ENCODE measurements around the gene RELN.

Gene RELN

GRCh38 chr7:103766660-103767059 lies 222.8 kb downstream of the RELN start:
- no peak for TF ChIP-seq CTCF (IDR thresholded peaks at IDR 0.05)
- H3K4me1 ChIP-seq (ENCODE audit: control insufficient read depth in 1 of 2, insufficient read depth in 1 of 2, low read depth in 1 of 2, low read length in 1 of 2) = no peaks in the 10 kb centered on the region
- no peaks in the 10 kb centered on the region for H3K36me3 ChIP-seq
- no peak overlapping the region for H3K27ac ChIP-seq
- no peak overlapping the region for H3K4me3 ChIP-seq (ENCODE audit: low read depth in 1 of 2, low read length in 1 of 2)
- no peaks in the 10 kb centered on the region for H3K27me3 ChIP-seq
- no peaks in the 10 kb centered on the region for H3K9me3 ChIP-seq

GRCh38 chr7:103765901-103766300 lies 223.6 kb downstream of the RELN start:
- no peak for TF ChIP-seq CTCF (IDR thresholded peaks at IDR 0.05)
- no peak overlapping the region for H3K27ac ChIP-seq
- no peaks in the 10 kb centered on the region for H3K9me3 ChIP-seq
- H3K4me1 ChIP-seq (ENCODE audit: control insufficient read depth in 1 of 2, insufficient read depth in 1 of 2, low read depth in 1 of 2, low read length in 1 of 2) = no peaks in the 10 kb centered on the region
- H3K4me3 ChIP-seq (ENCODE audit: low read depth in 1 of 2, low read length in 1 of 2) = no peak overlapping the region
- H3K27me3 ChIP-seq = no peaks in the 10 kb centered on the region
- H3K36me3 ChIP-seq = no peaks in the 10 kb centered on the region

- Histone ChIP-seq H3K9me3 (no peaks in the 10 kb centered on the region), H3K27me3 (no peaks in the 10 kb centered on the region), H3K27ac (no peak overlapping the region), H3K4me3 (ENCODE audit: low read depth in 1 of 2, low read length in 1 of 2) (no peak overlapping the region), H3K36me3 (no peaks in the 10 kb centered on the region), H3K4me1 (ENCODE audit: control insufficient read depth in 1 of 2, insufficient read depth in 1 of 2, low read depth in 1 of 2, low read length in 1 of 2) (no peaks in the 10 kb centered on the region)
- TF ChIP-seq CTCF (IDR thresholded peaks at IDR 0.05) = no peak
Measured at GRCh38 chr7:103764901-103765300, 224.6 kb downstream of the RELN start.

- Histone ChIP-seq H3K9me3 (no peaks in the 10 kb centered on the region), H3K4me3 (ENCODE audit: low read depth in 1 of 2, low read length in 1 of 2) (no peak overlapping the region), H3K36me3 (no peaks in the 10 kb centered on the region), H3K4me1 (ENCODE audit: control insufficient read depth in 1 of 2, insufficient read depth in 1 of 2, low read depth in 1 of 2, low read length in 1 of 2) (no peaks in the 10 kb centered on the region), H3K27me3 (no peaks in the 10 kb centered on the region), H3K27ac (no peak overlapping the region)
- TF ChIP-seq CTCF (IDR thresholded peaks at IDR 0.05) = no peak
Measured at GRCh38 chr7:103762877-103763276, 226.6 kb downstream of the RELN start.

GRCh38 chr7:103762065-103762760 lies 227.2 kb downstream of the RELN start:
- H3K4me1 ChIP-seq (ENCODE audit: control insufficient read depth in 1 of 2, insufficient read depth in 1 of 2, low read depth in 1 of 2, low read length in 1 of 2) = no peaks in the 10 kb centered on the region
- no peaks in the 10 kb centered on the region for H3K9me3 ChIP-seq
- H3K27ac ChIP-seq = no peak overlapping the region
- no peaks in the 10 kb centered on the region for H3K27me3 ChIP-seq
- H3K4me3 ChIP-seq (ENCODE audit: low read depth in 1 of 2, low read length in 1 of 2) = no peak overlapping the region
- TF ChIP-seq CTCF (IDR thresholded peaks at IDR 0.05) = no peak
- no peaks in the 10 kb centered on the region for H3K36me3 ChIP-seq

Data from neutrophil (primary cell).